Vagina (tissue), 2 donors: ENCODE data around the gene APPL1.

Source experiments
- POLR2A ChIP-seq, 2 donors: fragments of 450-650 bp; IDR thresholded peaks; one replicate each; pipeline ENCODE4 v1.6.1; 2017; ENCODE audit warnings: antibody characterized with exemption in 2 of 2, mild to moderate bottlenecking in 2 of 2, moderate library complexity in 2 of 2
- POLR2AphosphoS5 ChIP-seq, 2 donors: sonication (generic); formaldehyde crosslinking; IDR thresholded peaks; one replicate each; pipeline ENCODE4 v1.9.0; 2017; ENCODE audit warnings: antibody characterized with exemption in 2 of 2, mild to moderate bottlenecking in 2 of 2, low read depth in 1 of 2; ENCODE audit not compliant: insufficient read depth in 1 of 2
- TF ChIP-seq, protein P1 (sequence below), 3 experiments: fragments of 450-650 bp in 2 of 3; fragments of 200-600 bp in 1 of 3; sonication (generic) in 1 of 3; IDR thresholded peaks; one replicate each; pipeline ENCODE4 v1.5.1; 2017 to 2019; ENCODE audit warnings: antibody characterized with exemption in 3 of 3, mild to moderate bottlenecking in 2 of 3, moderate library complexity in 2 of 3

DNA sequence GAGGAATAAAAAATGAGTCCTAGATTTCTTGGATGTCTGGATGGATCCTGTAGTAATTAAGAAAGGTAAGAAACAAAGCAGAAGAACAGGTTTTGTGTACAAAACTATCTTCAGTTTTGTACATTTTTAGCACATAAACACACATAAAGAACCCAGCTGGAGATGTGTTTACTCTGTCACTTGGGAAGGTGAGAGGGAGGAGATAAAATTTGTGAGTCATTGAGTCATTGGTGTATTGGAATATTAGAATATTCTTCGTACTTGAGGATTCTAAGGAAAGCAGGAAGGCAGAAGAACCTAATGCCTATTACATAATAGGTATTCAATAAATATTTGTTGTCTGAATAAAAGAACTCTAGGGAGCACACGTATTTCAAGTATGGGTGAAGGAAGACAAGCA, 17.4 kb downstream of the APPL1 start:
- TF ChIP-seq, protein P1, sequence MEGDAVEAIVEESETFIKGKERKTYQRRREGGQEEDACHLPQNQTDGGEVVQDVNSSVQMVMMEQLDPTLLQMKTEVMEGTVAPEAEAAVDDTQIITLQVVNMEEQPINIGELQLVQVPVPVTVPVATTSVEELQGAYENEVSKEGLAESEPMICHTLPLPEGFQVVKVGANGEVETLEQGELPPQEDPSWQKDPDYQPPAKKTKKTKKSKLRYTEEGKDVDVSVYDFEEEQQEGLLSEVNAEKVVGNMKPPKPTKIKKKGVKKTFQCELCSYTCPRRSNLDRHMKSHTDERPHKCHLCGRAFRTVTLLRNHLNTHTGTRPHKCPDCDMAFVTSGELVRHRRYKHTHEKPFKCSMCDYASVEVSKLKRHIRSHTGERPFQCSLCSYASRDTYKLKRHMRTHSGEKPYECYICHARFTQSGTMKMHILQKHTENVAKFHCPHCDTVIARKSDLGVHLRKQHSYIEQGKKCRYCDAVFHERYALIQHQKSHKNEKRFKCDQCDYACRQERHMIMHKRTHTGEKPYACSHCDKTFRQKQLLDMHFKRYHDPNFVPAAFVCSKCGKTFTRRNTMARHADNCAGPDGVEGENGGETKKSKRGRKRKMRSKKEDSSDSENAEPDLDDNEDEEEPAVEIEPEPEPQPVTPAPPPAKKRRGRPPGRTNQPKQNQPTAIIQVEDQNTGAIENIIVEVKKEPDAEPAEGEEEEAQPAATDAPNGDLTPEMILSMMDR (IDR thresholded peaks at IDR 0.05): no peak
- TF ChIP-seq POLR2A (IDR thresholded peaks at IDR 0.05) (no peak), POLR2AphosphoS5 (IDR thresholded peaks at IDR 0.05; ENCODE audit: insufficient read depth in 1 of 2, low read depth in 1 of 2) (no peak)
